SIG-M5 (cell line): Measurements from ENCODE around the gene STMND1.

Experiments used
- DNase-seq: peaks from one replicate; lab custom pipeline; 2025; lab: John Stamatoyannopoulos, UW

STMND1 gene

DNA sequence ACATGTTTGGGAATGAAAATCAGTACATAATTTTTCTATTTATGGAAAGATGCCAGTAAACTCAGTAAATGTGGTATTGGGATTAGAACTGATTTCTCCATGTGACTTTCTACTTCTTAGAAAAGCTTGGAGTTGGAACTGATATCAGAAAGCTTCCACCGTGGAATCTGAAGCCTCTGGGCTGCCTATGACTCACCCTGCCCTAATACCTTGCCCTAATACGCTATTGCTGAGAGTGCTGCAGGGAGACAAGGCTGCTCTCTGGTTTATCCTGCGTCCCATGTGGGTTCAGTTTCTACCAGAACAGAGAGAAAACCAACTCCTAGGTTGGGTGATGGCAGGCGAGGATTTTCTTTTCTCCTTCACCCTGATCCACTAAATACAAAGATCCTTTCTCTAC is 3.3 kb upstream of the STMND1 start:
- no peak for DNase-seq

- no peak for DNase-seq
Measured at GRCh38 chr6:17099401-17100059, 2.3 kb upstream of the STMND1 start.

- no peak for DNase-seq
Measured at GRCh38 chr6:17100806-17101205, 1.0 kb upstream of the STMND1 start.

DNA sequence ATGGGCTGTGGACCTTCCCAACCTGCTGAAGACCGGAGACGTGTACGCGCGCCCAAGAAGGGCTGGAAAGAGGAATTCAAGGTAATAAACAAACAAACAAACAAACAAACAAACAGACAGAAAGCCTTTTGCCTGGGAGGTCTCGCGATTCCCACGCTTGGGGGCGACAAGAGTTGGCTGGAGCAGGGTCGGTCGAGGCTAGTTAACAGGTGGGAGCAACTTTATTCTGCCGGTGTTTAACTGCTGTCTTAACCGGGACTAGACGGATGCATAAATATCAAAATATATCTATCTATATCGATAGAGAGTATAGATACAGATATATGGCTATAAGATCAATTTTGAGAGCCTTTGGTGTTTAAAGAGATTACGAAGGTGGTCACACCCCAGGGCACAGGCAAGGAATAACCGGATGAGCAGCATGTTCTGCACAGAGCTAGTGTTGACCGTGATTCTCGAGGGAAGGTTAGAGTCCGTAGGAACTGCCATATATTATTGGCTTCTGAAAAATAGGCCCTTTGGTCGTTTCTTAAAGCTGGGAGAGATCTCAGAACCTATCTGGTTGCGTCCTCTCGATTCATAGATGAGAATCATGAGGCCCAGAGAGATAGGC is 514 bp downstream of the STMND1 start:
- no peak for DNase-seq

DNA sequence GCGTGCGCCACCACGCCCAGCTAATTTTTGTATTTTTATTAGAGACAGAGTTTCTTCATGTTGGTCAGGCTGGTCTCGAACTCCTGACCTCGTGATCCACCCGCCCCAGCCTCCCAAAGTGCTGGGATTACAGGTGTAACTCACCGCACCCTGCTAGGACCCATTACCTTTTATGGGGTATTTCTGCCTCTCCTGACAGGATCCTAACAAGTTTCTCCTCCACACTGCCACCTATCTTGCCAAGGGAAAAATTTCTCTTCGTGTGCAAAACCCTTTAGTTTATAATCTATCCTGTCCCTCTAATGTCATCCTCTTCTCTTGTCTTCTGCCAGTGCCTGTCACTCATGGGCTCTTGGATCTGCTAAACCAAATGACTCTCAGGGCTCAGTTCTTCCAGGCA is 1.9 kb downstream of the STMND1 start:
- DNase-seq: no peak

- DNase-seq: no peak
Measured at GRCh38 chr6:17107863-17108262, 6.0 kb downstream of the STMND1 start.

DNA sequence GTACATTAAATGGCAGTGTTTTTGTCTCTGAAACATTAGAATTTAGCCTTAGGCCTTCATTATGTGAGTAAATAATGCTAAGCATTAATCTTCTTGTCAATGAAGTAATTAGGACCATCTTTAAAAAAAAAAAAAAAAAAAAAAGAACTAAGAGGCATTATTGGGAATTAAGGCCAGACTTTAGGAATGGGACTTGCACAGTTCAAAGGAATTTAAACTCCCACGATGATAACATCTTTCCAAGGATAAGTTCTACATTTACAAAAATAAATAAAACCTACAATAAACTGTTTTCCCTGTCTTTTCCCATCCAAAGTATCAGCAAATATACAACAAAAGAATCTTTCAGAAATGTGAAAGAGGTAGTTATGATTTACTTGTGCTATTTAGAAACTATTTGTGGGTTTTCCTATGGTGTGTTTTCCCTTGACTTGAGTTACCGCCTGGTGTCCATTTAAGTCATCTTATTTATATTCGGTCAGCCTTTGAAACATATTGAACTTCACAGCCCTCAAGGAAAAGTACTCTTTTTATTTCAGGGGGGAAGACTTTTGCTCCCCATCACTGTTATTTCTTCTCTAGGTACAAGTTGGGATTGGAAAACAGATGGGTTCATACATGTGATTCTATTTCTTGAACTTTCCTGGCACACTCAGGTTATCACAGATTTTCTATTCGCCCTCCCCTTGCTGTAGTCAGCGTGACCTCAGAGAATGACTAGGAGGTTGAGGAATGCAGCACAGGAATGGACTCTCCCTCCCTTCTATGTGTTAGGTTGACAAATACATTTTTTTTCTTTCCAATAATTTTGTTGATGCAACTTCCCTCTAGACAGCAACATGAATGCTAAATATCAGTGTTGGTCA is 13.6 kb downstream of the STMND1 start:
- no peak for DNase-seq

GRCh38 chr6:17116117-17116440 is 14.2 kb downstream of the STMND1 start:
- DNase-seq: no peak

GRCh38 chr6:17120019-17120418 is 18.2 kb downstream of the STMND1 start:
- no peak for DNase-seq

DNA sequence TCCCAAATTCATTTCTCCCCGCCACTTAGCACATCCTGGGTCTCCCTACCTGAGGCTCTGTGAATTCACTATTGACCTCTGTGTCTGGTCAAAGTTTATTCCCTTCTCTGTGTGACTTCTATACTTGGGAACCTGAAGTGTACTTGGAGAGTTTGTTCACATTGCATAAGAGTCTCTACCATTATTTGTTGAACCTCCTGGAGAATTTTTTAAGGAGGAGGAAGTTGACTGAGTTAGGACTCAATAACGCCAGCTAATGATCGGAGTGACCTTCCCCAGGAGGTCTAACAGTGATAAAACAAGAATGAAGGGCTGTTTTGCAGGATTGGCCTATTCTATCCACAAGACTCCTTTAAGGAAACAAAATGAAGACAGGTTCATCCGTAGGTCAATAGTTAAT is 23.6 kb downstream of the STMND1 start:
- DNase-seq: no peak

- DNase-seq: no peak
Measured at GRCh38 chr6:17130786-17131185, 28.9 kb downstream of the STMND1 start.

DNA sequence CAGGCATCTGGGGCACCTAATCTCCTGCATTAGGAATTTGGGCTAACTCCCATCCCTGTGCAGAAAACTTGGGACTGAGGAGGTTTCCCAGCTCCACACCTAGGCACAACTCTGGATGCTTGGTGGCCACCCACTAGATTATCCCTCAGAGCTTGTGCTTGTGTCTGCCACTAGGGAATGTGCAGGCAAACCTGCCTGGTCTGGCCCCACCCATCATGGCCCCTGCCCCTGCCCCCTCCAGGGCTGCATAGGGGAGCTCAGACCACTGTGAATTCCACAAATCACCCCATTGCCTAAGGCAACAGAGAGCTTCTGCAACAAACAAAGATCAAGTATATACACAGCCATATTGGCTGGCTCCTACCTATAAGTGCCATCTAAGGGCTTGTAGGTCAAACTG is 31.1 kb downstream of the STMND1 start:
- no peak for DNase-seq

GRCh38 chr6:17138033-17138432 is 36.2 kb downstream of the STMND1 start:
- DNase-seq: no peak

- DNase-seq: no peak
Measured at GRCh38 chr6:17144016-17144415, 42.2 kb downstream of the STMND1 start.

GRCh38 chr6:17149571-17149970 is 47.7 kb downstream of the STMND1 start:
- no peak for DNase-seq

DNA sequence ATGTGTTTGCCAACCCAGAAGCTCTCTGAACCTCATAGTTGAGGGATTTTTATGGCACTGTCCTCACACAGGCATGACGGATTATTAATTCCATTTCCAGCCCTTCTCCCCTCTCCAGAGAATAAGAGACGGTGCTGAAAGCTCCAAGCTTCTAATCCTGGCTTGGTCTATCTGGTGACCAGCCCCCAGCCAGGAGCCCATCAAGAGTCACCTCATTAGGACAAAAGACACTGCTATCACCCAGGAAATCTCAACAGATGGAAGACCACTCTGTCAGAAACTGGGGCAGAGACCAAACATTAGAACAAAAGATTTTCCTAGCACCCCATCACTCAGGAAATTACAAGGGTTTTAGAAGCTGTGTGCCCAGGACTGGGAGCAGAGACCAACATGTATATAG is 48.2 kb downstream of the STMND1 start:
- no peak for DNase-seq

- DNase-seq: no peak
Measured at GRCh38 chr6:17151888-17152287, 50.0 kb downstream of the STMND1 start.

- no peak for DNase-seq
Measured at GRCh38 chr6:17152703-17153102, 50.9 kb downstream of the STMND1 start.

GRCh38 chr6:17156112-17156921 is 54.5 kb downstream of the STMND1 start:
- DNase-seq: no peak

- DNase-seq: no peak
Measured at GRCh38 chr6:17156966-17157365, 55.1 kb downstream of the STMND1 start.

- DNase-seq: no peak
Measured at GRCh38 chr6:17157617-17158016, 55.8 kb downstream of the STMND1 start.

DNA sequence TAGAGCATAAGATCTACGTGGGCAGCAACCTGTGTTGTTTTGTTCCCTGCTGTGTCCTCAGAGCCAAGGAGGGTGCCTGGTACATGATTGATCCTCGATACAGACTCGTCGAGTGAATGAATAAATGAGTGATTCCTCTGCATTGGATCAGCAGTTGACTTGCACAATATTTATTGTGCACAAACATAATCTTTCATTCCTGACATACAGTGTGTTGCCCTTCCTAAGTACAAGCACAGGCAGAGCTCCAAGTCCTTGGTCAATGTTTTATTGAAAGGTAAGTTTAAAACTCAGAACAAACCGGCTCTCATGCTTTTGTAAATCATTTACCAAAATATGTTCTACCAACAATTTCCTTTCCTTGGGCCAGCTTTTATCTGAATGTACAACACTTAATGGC is 57.4 kb downstream of the STMND1 start:
- no peak for DNase-seq

DNA sequence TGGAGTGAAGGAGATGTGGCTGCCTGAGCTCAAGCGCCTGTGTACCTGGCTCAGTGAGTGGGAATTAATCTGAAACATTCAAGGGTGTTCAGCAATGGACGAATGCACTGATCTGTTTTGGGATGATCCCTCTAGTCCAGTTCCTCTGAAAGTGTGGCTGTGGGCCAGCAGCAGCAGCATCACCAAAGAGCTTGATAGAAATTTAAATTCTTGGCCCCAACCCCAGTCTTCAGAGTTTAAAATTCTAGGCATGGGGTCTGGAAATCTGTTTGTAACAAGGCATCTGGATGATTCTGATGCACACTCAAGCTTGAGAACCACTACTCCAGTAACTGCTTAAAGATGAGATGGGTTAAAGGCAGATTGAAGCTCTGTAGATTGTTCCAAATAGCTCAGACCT is 59.2 kb downstream of the STMND1 start:
- DNase-seq: no peak
